Stimulated activated CD4-positive, alpha-beta T cell treated with anti-CD3 and anti-CD28 coated beads, Interleukin-4, amount 100 ng/mL, for 48 hours (primary cell): ENCODE results near the gene STK38L.

ENCODE experiments used
- DNase-seq, 2 donors: peaks; one replicate each; pipeline ENCODE4 v3.0.0-alpha.2; 2020; ENCODE audit warnings: low read depth in 2 of 2

The STK38L gene

GRCh38 chr12:27243804-27244688 lies at the start of gene STK38L:
TSS of gene STK38L (plus strand) at chr12:27244286. CDS start at chr12:27297721, 53,435 bp downstream.
- DNase-seq: peak; percentile 97

GRCh38 chr12:27194644-27195043 lies 49.4 kb upstream of the STK38L start:
- DNase-seq: no peak

- DNase-seq: no peak
These were observed 46.0 kb upstream of the STK38L start for GRCh38 chr12:27198036-27198435.

- no peak for DNase-seq
These were observed 44.3 kb upstream of the STK38L start for GRCh38 chr12:27199638-27200300.

GRCh38 chr12:27201169-27201568 lies 42.9 kb upstream of the STK38L start:
- no peak for DNase-seq

- no peak for DNase-seq
These were observed 37.1 kb upstream of the STK38L start for GRCh38 chr12:27206801-27207502.

- DNase-seq: peak in 1 of 2 donors; percentile 32
These were observed 36.3 kb upstream of the STK38L start for GRCh38 chr12:27207615-27208413.

GRCh38 chr12:27208414-27208750 lies 35.7 kb upstream of the STK38L start:
- no peak for DNase-seq

- DNase-seq: no peak
These were observed 34.7 kb upstream of the STK38L start for GRCh38 chr12:27209257-27209910.

- DNase-seq: no peak
These were observed 33.9 kb upstream of the STK38L start for GRCh38 chr12:27210187-27210586.

- no peak for DNase-seq
These were observed 31.2 kb upstream of the STK38L start for GRCh38 chr12:27212861-27213260.

- DNase-seq: no peak
These were observed 30.8 kb upstream of the STK38L start for GRCh38 chr12:27213304-27213703.

- no peak for DNase-seq
These were observed 30.0 kb upstream of the STK38L start for GRCh38 chr12:27213830-27214787.

- DNase-seq: no peak
These were observed 26.5 kb upstream of the STK38L start for GRCh38 chr12:27217590-27217989.

- DNase-seq: no peak
These were observed 24.4 kb upstream of the STK38L start for GRCh38 chr12:27219693-27220054.

- no peak for DNase-seq
These were observed 23.8 kb upstream of the STK38L start for GRCh38 chr12:27220055-27220987.

- no peak for DNase-seq
These were observed 23.1 kb upstream of the STK38L start for GRCh38 chr12:27220988-27221345.

- DNase-seq: no peak
These were observed 22.3 kb upstream of the STK38L start for GRCh38 chr12:27221625-27222387.
